Hepatocyte (in vitro differentiated cells): Measurements from ENCODE around the gene SPON2. TPM values are rescaled to one million over a fixed set of nuclear protein-coding genes. Genes with fewer than 3 reads are reported as not detected.

Experiments
- DNase-seq: peaks from one replicate; pipeline ENCODE4 v3.0.0-alpha.2; 2016; ENCODE audit warnings: low spot score
- H2AFZ ChIP-seq: fragments of 200-600 bp; sonication (generic); 2 replicates; pipeline ENCODE4 v1.6.0; 2016; ENCODE audit warnings: antibody characterized with exemption, mild to moderate bottlenecking
- H3K27ac ChIP-seq: fragments of 200-600 bp; sonication (generic); 2 replicates; pipeline ENCODE4 v1.5.1; 2016; ENCODE audit warnings: mild to moderate bottlenecking
- H3K27me3 ChIP-seq: fragments of 200-600 bp; sonication (generic); 2 replicates; pipeline ENCODE4 v1.6.1; 2016
- H3K36me3 ChIP-seq: fragments of 200-600 bp; sonication (generic); replicated peaks from 2 replicates; pipeline ENCODE4 v1.5.1; 2016; ENCODE audit warnings: low read depth; ENCODE audit not compliant: insufficient read depth
- H3K4me1 ChIP-seq: fragments of 200-600 bp; sonication (generic); 2 replicates; pipeline ENCODE4 v1.5.1; 2016; ENCODE audit warnings: mild to moderate bottlenecking, moderate library complexity; ENCODE audit not compliant: insufficient read depth
- H3K4me2 ChIP-seq: fragments of 200-600 bp; sonication (generic); 2 replicates; pipeline ENCODE4 v1.6.0; 2016
- H3K4me3 ChIP-seq: fragments of 200-600 bp; sonication (generic); 2 replicates; pipeline ENCODE4 v1.5.1; 2016; ENCODE audit warnings: mild to moderate bottlenecking
- H3K79me2 ChIP-seq: fragments of 200-600 bp; sonication (generic); 2 replicates; pipeline ENCODE4 v1.6.0; 2017; ENCODE audit warnings: mild to moderate bottlenecking
- H3K9me2 ChIP-seq: fragments of 200-600 bp; sonication (generic); replicated peaks from 2 replicates; pipeline ENCODE4 v1.6.0; 2017; ENCODE audit warnings: mild to moderate bottlenecking; ENCODE audit not compliant: insufficient read depth
- H3K9me3 ChIP-seq: fragments of 200-600 bp; sonication (generic); 2 replicates; pipeline ENCODE4 v1.5.1; 2016; ENCODE audit warnings: low read depth, mild to moderate bottlenecking
- H4K20me1 ChIP-seq: fragments of 200-600 bp; sonication (generic); 2 replicates; pipeline ENCODE4 v1.6.0; 2016; ENCODE audit warnings: mild to moderate bottlenecking; ENCODE audit not compliant: insufficient read depth, poor library complexity, severe bottlenecking
- EZH2 ChIP-seq: fragments of 200-600 bp; sonication (generic); IDR thresholded peaks from 2 replicates; pipeline ENCODE4 v1.6.1; 2016; ENCODE audit warnings: antibody characterized with exemption, mild to moderate bottlenecking, borderline replicate concordance
- EZH2phosphoT487 ChIP-seq: fragments of 200-600 bp; sonication (generic); IDR thresholded peaks from one replicate; pipeline ENCODE4 v1.6.1; 2018; ENCODE audit warnings: antibody characterized with exemption, mild to moderate bottlenecking, low read depth, moderate library complexity; ENCODE audit not compliant: unreplicated experiment, severe bottlenecking
- WGBS: methylation state at CpG from one replicate; pipeline ENCODE4 v1.1.6; 2016; ENCODE audit warnings: low lambda C conversion rate; ENCODE audit errors: missing lambda C conversion rate; 5-methylcytosine and 5-hydroxymethylcytosine counted together
- polyA plus RNA-seq: library from polyadenylated mRNA; unstranded; fragments of >200 nt; fragmentation: Nextera tagmentation; extraction: Ambion mirVana; gene quantifications from 2 replicates; pipeline ENCODE4 v1.2.1, GENCODE V29; 2016
- total RNA-seq: library from RNA; depleted of rRNA; stranded (reverse); fragments of >200 nt; gene quantifications from 2 replicates; pipeline ENCODE4 v1.2.3, GENCODE V29; 2014
- TF ChIP-seq, protein P1 (sequence below): fragments of 200-600 bp; sonication (generic); IDR thresholded peaks from 2 replicates; pipeline ENCODE4 v1.5.1; 2016; ENCODE audit warnings: antibody characterized with exemption, mild to moderate bottlenecking; ENCODE audit not compliant: poor library complexity

The SPON2 gene
- total and polyA plus RNA-seq, 2 experiments from 2014 or later: 403 to 1,210 TPM

DNA sequence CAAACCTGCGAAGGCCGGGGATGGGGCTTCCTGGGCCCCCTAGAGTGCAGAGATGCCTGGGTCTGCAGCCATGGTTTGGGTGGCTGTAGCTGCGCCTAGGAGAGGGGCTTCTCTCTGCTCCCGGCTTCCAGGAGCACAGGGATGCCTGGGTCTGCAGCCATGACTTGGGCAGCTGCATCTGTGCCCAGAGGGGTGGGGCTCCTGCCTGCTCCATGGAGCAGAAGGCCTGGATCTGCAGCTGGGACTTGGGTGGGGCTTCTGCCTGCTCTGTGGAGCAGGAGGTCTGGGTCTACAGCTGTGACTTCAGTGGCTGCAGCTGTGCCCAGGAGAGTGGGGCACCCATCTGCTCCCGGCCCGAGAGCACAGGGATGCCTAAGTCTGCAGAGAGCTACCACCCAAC lies 20.8 kb downstream of the SPON2 start:
- H3K27me3 ChIP-seq: no peaks in the 10 kb centered on the region
- no peaks in the 10 kb centered on the region for H4K20me1 ChIP-seq
- H3K79me2 ChIP-seq: no peaks in the 10 kb centered on the region
- no peak overlapping the region for H2AFZ ChIP-seq
- H3K27ac ChIP-seq: no peak overlapping the region
- H3K36me3 ChIP-seq: no peaks in the 10 kb centered on the region
- H3K9me2 ChIP-seq: no peaks in the 10 kb centered on the region
- no peak overlapping the region for H3K4me3 ChIP-seq
- 95% methylated on average over 6 of the region's 6 CpGs for WGBS
- no peak for DNase-seq
- TF ChIP-seq EZH2phosphoT487 (no peak), EZH2 (no peak)
- TF ChIP-seq, protein P1, sequence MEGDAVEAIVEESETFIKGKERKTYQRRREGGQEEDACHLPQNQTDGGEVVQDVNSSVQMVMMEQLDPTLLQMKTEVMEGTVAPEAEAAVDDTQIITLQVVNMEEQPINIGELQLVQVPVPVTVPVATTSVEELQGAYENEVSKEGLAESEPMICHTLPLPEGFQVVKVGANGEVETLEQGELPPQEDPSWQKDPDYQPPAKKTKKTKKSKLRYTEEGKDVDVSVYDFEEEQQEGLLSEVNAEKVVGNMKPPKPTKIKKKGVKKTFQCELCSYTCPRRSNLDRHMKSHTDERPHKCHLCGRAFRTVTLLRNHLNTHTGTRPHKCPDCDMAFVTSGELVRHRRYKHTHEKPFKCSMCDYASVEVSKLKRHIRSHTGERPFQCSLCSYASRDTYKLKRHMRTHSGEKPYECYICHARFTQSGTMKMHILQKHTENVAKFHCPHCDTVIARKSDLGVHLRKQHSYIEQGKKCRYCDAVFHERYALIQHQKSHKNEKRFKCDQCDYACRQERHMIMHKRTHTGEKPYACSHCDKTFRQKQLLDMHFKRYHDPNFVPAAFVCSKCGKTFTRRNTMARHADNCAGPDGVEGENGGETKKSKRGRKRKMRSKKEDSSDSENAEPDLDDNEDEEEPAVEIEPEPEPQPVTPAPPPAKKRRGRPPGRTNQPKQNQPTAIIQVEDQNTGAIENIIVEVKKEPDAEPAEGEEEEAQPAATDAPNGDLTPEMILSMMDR: no peak
- H3K9me3 ChIP-seq: no peaks in the 10 kb centered on the region
- H3K4me2 ChIP-seq: no peak overlapping the region
- H3K4me1 ChIP-seq: peaks cover 5% of the 10 kb centered on the region

DNA sequence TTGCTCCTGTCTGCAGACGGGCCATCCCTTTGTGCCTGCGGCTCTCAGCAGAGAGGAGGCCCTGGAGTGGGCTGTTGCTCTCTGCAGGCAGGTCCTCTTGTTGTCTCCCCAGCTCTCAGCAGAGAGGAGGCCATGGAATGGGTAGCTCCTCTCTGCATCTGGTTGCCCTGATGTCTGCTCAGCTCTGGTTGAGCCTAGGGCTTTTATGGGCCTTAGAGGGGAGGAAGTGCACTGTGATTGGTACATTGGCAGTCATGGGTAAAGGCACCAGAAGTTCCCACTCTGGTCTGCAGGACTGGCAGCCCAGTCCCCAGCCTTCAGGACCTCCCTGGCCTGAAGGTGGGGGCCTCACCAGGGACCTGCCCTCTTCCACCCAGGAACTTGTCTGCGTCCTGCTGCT lies 21.5 kb downstream of the SPON2 start:
- DNase-seq: no peak
- 73% methylated on average over 3 of the region's 3 CpGs for WGBS
- H4K20me1 ChIP-seq: no peaks in the 10 kb centered on the region
- no peak overlapping the region for H3K27ac ChIP-seq
- no peak overlapping the region for H3K4me2 ChIP-seq
- no peak overlapping the region for H3K4me3 ChIP-seq
- no peaks in the 10 kb centered on the region for H3K9me2 ChIP-seq
- H3K79me2 ChIP-seq: no peaks in the 10 kb centered on the region
- no peaks in the 10 kb centered on the region for H3K36me3 ChIP-seq
- H2AFZ ChIP-seq: no peak overlapping the region
- TF ChIP-seq EZH2: no peak
- no peak for TF ChIP-seq EZH2phosphoT487
- TF ChIP-seq, protein P1: no peak
- H3K9me3 ChIP-seq: no peaks in the 10 kb centered on the region
- no peaks in the 10 kb centered on the region for H3K27me3 ChIP-seq
- peaks cover 5% of the 10 kb centered on the region for H3K4me1 ChIP-seq

DNA sequence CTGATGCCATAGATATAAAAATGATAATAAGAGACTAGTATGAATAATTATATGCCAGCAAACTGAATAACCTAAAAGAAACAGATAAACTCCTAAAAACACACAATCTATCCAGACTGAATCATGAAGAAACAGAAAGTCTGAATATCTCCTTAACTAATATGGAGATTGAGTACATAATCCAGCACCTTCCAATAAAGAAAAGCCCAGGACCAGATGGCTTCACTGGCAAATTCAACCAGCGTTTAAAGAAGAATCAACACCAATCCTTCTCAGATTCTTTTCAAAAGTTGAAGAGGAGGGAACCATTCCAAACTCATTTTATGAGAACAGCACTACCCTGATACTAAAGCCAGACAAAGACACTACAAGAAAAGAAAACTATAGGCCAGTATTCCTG lies 32.5 kb downstream of the SPON2 start:
- no peaks in the 10 kb centered on the region for H3K27me3 ChIP-seq
- H3K4me3 ChIP-seq: no peak overlapping the region
- no peaks in the 10 kb centered on the region for H3K9me3 ChIP-seq
- H3K4me2 ChIP-seq: no peak overlapping the region
- no peak overlapping the region for H2AFZ ChIP-seq
- H3K36me3 ChIP-seq: no peaks in the 10 kb centered on the region
- no peaks in the 10 kb centered on the region for H3K9me2 ChIP-seq
- no peak overlapping the region for H3K27ac ChIP-seq
- DNase-seq: no peak
- TF ChIP-seq, protein P1: no peak
- TF ChIP-seq EZH2phosphoT487: no peak
- no peak for TF ChIP-seq EZH2
- H3K79me2 ChIP-seq: no peaks in the 10 kb centered on the region
- H4K20me1 ChIP-seq: no peaks in the 10 kb centered on the region
- WGBS: 83% methylated on average over 1 of the region's 1 CpG
- H3K4me1 ChIP-seq: no peaks in the 10 kb centered on the region

DNA sequence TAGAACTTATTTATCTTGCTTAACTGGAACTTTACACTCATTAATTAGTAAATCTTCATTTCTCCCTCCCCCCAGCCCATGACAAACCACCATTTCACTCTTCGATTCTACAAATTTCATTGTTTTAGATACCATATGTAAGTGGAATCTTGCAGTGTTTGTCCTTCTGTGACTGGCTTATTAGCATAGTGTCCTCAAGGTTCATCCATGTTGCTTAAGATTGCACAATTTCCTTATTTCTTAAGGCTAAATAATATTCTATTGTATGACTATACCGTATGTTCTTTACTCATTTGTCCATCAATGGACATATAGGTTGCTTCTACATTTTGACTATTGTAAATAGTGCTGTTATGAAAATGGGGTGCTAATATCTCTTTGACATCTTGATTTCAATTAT lies 34.5 kb downstream of the SPON2 start:
- no peaks in the 10 kb centered on the region for H3K79me2 ChIP-seq
- H3K9me2 ChIP-seq: no peaks in the 10 kb centered on the region
- H3K9me3 ChIP-seq: no peaks in the 10 kb centered on the region
- no peaks in the 10 kb centered on the region for H3K36me3 ChIP-seq
- WGBS: 92% methylated on average over 2 of the region's 2 CpGs
- H3K27ac ChIP-seq: no peak overlapping the region
- H3K27me3 ChIP-seq: no peaks in the 10 kb centered on the region
- no peak for TF ChIP-seq EZH2phosphoT487
- TF ChIP-seq EZH2: no peak
- TF ChIP-seq, protein P1: no peak
- H3K4me3 ChIP-seq: no peak overlapping the region
- no peak overlapping the region for H3K4me2 ChIP-seq
- no peaks in the 10 kb centered on the region for H4K20me1 ChIP-seq
- no peak for DNase-seq
- H2AFZ ChIP-seq: no peak overlapping the region
- H3K4me1 ChIP-seq: no peaks in the 10 kb centered on the region
